CD4-positive, alpha-beta T cell treated with Interleukin-17A for 1 hour (primary cell): ENCODE measurements around the gene NKX2-3.
A peak's percentile ranks its signal among the peaks of the same experiment; 100 is the strongest.

Source experiments
- DNase-seq: peaks from one replicate; pipeline ENCODE4 v3.0.0-alpha.2; 2020

NKX2-3 gene

GRCh38 chr10:99539120-99539519 lies 6.4 kb downstream of the NKX2-3 start:
- DNase-seq = no peak

- DNase-seq = no peak
These were observed 7.1 kb downstream of the NKX2-3 start for GRCh38 chr10:99539820-99540219.

GRCh38 chr10:99540306-99540656 lies 7.5 kb downstream of the NKX2-3 start:
- DNase-seq = no peak

- no peak for DNase-seq
These were observed 8.2 kb downstream of the NKX2-3 start for GRCh38 chr10:99540657-99541531.

GRCh38 chr10:99544322-99544721 lies 11.6 kb downstream of the NKX2-3 start:
- DNase-seq = no peak

GRCh38 chr10:99548041-99548530 lies 15.3 kb downstream of the NKX2-3 start:
- DNase-seq = no peak

- no peak for DNase-seq
These were observed 18.4 kb downstream of the NKX2-3 start for GRCh38 chr10:99551158-99551557.

- no peak for DNase-seq
These were observed 18.9 kb downstream of the NKX2-3 start for GRCh38 chr10:99551616-99552015.

- DNase-seq = no peak
These were observed 22.6 kb downstream of the NKX2-3 start for GRCh38 chr10:99555371-99555770.

- DNase-seq = no peak
These were observed 23.2 kb downstream of the NKX2-3 start for GRCh38 chr10:99555825-99556523.

- no peak for DNase-seq
These were observed 24.3 kb downstream of the NKX2-3 start for GRCh38 chr10:99557044-99557443.

GRCh38 chr10:99558708-99559107 lies 26.0 kb downstream of the NKX2-3 start:
- DNase-seq = no peak

- DNase-seq = peak; percentile 35
These were observed 27.8 kb downstream of the NKX2-3 start for GRCh38 chr10:99560277-99561126.

GRCh38 chr10:99562631-99563030 lies 29.9 kb downstream of the NKX2-3 start:
- no peak for DNase-seq

- no peak for DNase-seq
These were observed 31.6 kb downstream of the NKX2-3 start for GRCh38 chr10:99564361-99564760.

- no peak for DNase-seq
These were observed 32.4 kb downstream of the NKX2-3 start for GRCh38 chr10:99565166-99565565.

GRCh38 chr10:99569253-99569939 lies 36.7 kb downstream of the NKX2-3 start:
- no peak for DNase-seq

GRCh38 chr10:99569961-99570360 lies 37.2 kb downstream of the NKX2-3 start:
- no peak for DNase-seq

- DNase-seq = no peak
These were observed 39.1 kb downstream of the NKX2-3 start for GRCh38 chr10:99571816-99572215.

- DNase-seq = no peak
These were observed 41.0 kb downstream of the NKX2-3 start for GRCh38 chr10:99573790-99574189.

GRCh38 chr10:99579971-99580370 lies 47.2 kb downstream of the NKX2-3 start:
- DNase-seq = no peak

GRCh38 chr10:99582255-99582770 lies 49.6 kb downstream of the NKX2-3 start:
- no peak for DNase-seq
